HepG2 (cell line): Measurements from ENCODE around the gene MTCH2. TPM values are rescaled to one million over a fixed set of nuclear protein-coding genes. Genes with fewer than 3 reads are reported as not detected.

ENCODE experiments used
- CBFB ChIP-seq: sonication (generic); formaldehyde crosslinking; IDR thresholded peaks from 2 replicates; pipeline ENCODE4 v1.4.0; 2020; ENCODE audit warnings: missing genetic modification reagents
- CHCHD3 ChIP-seq: sonication (generic); formaldehyde crosslinking; IDR thresholded peaks from 2 replicates; pipeline ENCODE4 v1.8.0; 2022; ENCODE audit warnings: mild to moderate bottlenecking, missing genetic modification reagents, moderate library complexity
- ERF ChIP-seq: IDR thresholded peaks from 2 replicates; pipeline ENCODE4 v1.6.1; 2018; ENCODE audit warnings: missing biosample characterization, missing genetic modification reagents
- GZF1 ChIP-seq: sonication (generic); formaldehyde crosslinking; IDR thresholded peaks from 2 replicates; pipeline ENCODE4 v1.5.1; 2020; ENCODE audit warnings: mild to moderate bottlenecking, missing genetic modification reagents
- KLF9 ChIP-seq: IDR thresholded peaks from 2 replicates; pipeline ENCODE4 v1.6.1; 2016; ENCODE audit warnings: low read depth
- SATB2 ChIP-seq: sonication (generic); formaldehyde crosslinking; IDR thresholded peaks from 2 replicates; pipeline ENCODE4 v1.5.0; 2020; ENCODE audit warnings: missing genetic modification reagents
- SP5 ChIP-seq: IDR thresholded peaks from 2 replicates; pipeline ENCODE4 v1.6.1; 2016; ENCODE audit warnings: low read depth, borderline replicate concordance
- SRSF1 ChIP-seq: fragments of 200-400 bp; formaldehyde crosslinking; optimal IDR thresholded peaks from 2 replicates; pipeline ENCODE3; 2017; ENCODE audit warnings: mild to moderate bottlenecking, low read depth, low read length, moderate library complexity
- TCF12 ChIP-seq, 2 experiments: fragments of 450-650 bp in 1 of 2; sonication (generic) in 1 of 2; formaldehyde crosslinking in 1 of 2; IDR thresholded peaks; 2 replicates each; pipeline versions ENCODE4 v1.6.1 to v1.8.0; 2017 to 2022; ENCODE audit warnings: antibody characterized with exemption in 1 of 2, mild to moderate bottlenecking in 1 of 2, missing genetic modification reagents in 1 of 2, moderate library complexity in 1 of 2
- ZNF101 ChIP-seq: sonication (generic); formaldehyde crosslinking; IDR thresholded peaks from 2 replicates; pipeline ENCODE4 v1.4.0; 2020; ENCODE audit warnings: mild to moderate bottlenecking, low read depth, missing genetic modification reagents, borderline replicate concordance
- ZNF205 ChIP-seq: IDR thresholded peaks from 2 replicates; pipeline ENCODE4 v1.6.1; 2018; ENCODE audit warnings: missing biosample characterization, missing genetic modification reagents
- ZNF274 ChIP-seq: sonication (generic); formaldehyde crosslinking; IDR thresholded peaks from 2 replicates; pipeline ENCODE4 v1.5.1; 2020; ENCODE audit warnings: mild to moderate bottlenecking, missing genetic modification reagents
- ZNF773 ChIP-seq: sonication (generic); formaldehyde crosslinking; IDR thresholded peaks from 2 replicates; pipeline ENCODE4 v1.4.0; 2020; ENCODE audit warnings: missing genetic modification reagents, borderline replicate concordance
- ZZZ3 ChIP-seq: sonication (generic); formaldehyde crosslinking; IDR thresholded peaks from 2 replicates; pipeline ENCODE4 v1.4.0; 2020; ENCODE audit warnings: missing genetic modification reagents, mild to moderate bottlenecking, borderline replicate concordance
- polyA plus RNA-seq, 8 experiments: library from polyadenylated mRNA; depleted of rRNA in 3 of 8; stranded (reverse) in 7 of 8; unstranded in 1 of 8; fragments of >200 nt; fragmentation: Illumina TruSeq in 4 of 8; extraction: Trizol in 4 of 8; gene quantifications; 2 replicates each; pipeline versions ENCODE4 v1.2.1 to v1.2.3, GENCODE V29; 2011 to 2016; ENCODE audit warnings: low read depth in 4 of 8, missing spikeins in 1 of 8, mixed read lengths in 1 of 8; ENCODE audit not compliant: insufficient read depth in 1 of 8
- total RNA-seq, 5 experiments: library from RNA; depleted of rRNA; stranded (reverse); fragments of >200 nt; fragmentation: Illumina TruSeq; extraction: Trizol; gene quantifications; 2 replicates each; pipeline ENCODE4 v1.2.3, GENCODE V29; 2016; ENCODE audit warnings: low read depth in 1 of 5
- TF ChIP-seq, protein P1 (sequence below): sonication (generic); formaldehyde crosslinking; IDR thresholded peaks from 2 replicates; pipeline ENCODE4 v1.4.0; 2020; ENCODE audit warnings: missing genetic modification reagents
- TF ChIP-seq, protein P2 (sequence below): sonication (generic); formaldehyde crosslinking; IDR thresholded peaks from 2 replicates; pipeline ENCODE4 v1.9.0; 2021; ENCODE audit warnings: missing genetic modification reagents, mild to moderate bottlenecking, borderline replicate concordance
- TF ChIP-seq, protein P3 (sequence below): sonication (generic); formaldehyde crosslinking; IDR thresholded peaks from 2 replicates; pipeline ENCODE4 v1.5.1; 2020; ENCODE audit warnings: mild to moderate bottlenecking, missing genetic modification reagents, borderline replicate concordance
- TF ChIP-seq, protein P4 (sequence below): sonication (generic); formaldehyde crosslinking; IDR thresholded peaks from 2 replicates; pipeline ENCODE4 v1.4.0; 2020; ENCODE audit warnings: low read depth, mild to moderate bottlenecking, missing genetic modification reagents
- TF ChIP-seq, protein P5 (sequence below): sonication (generic); formaldehyde crosslinking; IDR thresholded peaks from 2 replicates; pipeline ENCODE4 v1.4.0; 2020; ENCODE audit warnings: missing genetic modification reagents, borderline replicate concordance

The MTCH2 gene
- total and polyA plus RNA-seq, 2 of the 13 experiments (the other 11 are each of a cell fraction or from before 2014, with no cell fraction given), result 112 to 272 TPM

DNA sequence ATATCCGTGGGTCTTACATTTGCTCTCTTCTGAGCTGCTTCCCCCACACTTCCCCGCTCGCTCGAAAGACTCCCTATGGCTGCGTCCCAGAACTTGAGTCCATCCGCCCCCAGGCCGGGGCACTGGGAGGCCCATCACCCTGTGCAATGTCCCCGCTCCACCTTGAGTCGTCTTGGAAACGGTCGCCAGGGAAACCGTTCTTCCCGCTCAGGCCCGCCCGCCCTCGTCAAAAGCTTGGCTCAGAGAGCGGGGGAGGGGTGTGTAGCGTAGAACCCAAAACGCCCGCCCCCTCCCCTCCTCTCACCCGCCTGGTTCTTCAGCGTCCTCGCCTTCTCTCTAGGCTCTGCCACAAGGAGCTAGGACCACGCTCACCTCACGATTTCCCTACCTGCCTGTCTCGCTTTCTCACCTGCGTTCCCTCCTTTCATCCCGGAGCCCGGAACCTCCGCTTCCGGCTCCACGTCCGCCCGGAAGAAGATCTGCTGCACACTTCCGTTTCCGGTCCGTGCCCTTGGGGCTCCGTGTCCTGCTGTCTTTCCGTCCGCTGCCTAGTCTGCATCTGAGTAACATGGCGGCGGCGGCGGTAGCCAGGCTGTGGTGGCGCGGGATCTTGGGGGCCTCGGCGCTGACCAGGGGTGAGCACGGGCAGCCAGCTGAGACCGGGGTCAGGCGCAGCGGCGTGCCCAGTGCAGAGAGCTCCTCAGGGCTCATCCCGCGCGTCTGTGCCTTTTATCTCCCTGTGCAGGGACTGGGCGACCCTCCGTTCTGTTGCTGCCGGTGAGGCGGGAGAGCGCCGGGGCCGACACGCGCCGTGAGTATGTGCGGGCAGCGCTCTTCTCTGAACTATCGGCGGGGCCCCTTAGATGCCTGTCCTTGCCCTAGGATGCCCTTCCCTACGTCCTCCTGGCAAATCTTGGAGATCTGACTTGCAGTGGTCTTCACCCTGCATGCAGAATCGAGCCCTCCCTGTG, 63.5 kb downstream of the MTCH2 start, which contains the start of the genes KBTBD4 and NDUFS3 (continued):
- peak; percentile 71; the same call in 1 of the 2 replicates for TF ChIP-seq ZNF274 (CRISPR knock-in tag)
- TF ChIP-seq, protein P1, sequence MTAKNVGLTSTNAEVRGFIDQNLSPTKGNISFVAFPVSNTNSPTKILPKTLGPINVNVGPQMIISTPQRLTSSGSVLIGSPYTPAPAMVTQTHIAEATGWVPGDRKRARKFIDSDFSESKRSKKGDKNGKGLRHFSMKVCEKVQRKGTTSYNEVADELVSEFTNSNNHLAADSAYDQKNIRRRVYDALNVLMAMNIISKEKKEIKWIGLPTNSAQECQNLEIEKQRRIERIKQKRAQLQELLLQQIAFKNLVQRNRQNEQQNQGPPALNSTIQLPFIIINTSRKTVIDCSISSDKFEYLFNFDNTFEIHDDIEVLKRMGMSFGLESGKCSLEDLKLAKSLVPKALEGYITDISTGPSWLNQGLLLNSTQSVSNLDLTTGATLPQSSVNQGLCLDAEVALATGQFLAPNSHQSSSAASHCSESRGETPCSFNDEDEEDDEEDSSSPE (CRISPR knock-in tag), result peak; percentile 89
- peak; percentile 96 for TF ChIP-seq ZNF205 (CRISPR knock-in tag)
- TF ChIP-seq ZNF773 (CRISPR knock-in tag), result 0 out of 2 replicates have a peak, but pooled peaks have one; percentile 41
- TF ChIP-seq GZF1, result no peak
- TF ChIP-seq KLF9, result no peak
- 0 out of 2 replicates have a peak, but pooled peaks have one; percentile 47 for TF ChIP-seq SP5 (CRISPR knock-in tag)
- TF ChIP-seq, protein P2, sequence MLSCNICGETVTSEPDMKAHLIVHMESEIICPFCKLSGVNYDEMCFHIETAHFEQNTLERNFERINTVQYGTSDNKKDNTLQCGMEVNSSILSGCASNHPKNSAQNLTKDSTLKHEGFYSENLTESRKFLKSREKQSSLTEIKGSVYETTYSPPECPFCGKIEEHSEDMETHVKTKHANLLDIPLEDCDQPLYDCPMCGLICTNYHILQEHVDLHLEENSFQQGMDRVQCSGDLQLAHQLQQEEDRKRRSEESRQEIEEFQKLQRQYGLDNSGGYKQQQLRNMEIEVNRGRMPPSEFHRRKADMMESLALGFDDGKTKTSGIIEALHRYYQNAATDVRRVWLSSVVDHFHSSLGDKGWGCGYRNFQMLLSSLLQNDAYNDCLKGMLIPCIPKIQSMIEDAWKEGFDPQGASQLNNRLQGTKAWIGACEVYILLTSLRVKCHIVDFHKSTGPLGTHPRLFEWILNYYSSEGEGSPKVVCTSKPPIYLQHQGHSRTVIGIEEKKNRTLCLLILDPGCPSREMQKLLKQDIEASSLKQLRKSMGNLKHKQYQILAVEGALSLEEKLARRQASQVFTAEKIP (CRISPR knock-in tag), result no peak
- TF ChIP-seq, protein P3, sequence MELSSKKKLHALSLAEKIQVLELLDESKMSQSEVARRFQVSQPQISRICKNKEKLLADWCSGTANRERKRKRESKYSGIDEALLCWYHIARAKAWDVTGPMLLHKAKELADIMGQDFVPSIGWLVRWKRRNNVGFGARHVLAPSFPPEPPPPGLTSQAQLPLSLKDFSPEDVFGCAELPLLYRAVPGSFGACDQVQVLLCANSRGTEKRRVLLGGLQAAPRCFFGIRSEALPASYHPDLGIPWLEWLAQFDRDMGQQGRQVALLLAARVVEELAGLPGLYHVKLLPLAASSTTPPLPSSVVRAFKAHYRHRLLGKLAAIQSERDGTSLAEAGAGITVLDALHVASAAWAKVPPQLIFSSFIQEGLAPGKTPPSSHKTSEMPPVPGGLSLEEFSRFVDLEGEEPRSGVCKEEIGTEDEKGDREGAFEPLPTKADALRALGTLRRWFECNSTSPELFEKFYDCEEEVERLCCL (CRISPR knock-in tag), result no peak
- 0 out of 2 replicates have a peak, but pooled peaks have one; percentile 38 for TF ChIP-seq SATB2
- TF ChIP-seq TCF12 (IDR thresholded peaks at IDR 0.05), result no peak
- no peak for TF ChIP-seq TCF12 (CRISPR knock-in tag; IDR thresholded peaks at IDR 0.05)
- TF ChIP-seq SRSF1, result peak; percentile 71
- TF ChIP-seq, protein P4, sequence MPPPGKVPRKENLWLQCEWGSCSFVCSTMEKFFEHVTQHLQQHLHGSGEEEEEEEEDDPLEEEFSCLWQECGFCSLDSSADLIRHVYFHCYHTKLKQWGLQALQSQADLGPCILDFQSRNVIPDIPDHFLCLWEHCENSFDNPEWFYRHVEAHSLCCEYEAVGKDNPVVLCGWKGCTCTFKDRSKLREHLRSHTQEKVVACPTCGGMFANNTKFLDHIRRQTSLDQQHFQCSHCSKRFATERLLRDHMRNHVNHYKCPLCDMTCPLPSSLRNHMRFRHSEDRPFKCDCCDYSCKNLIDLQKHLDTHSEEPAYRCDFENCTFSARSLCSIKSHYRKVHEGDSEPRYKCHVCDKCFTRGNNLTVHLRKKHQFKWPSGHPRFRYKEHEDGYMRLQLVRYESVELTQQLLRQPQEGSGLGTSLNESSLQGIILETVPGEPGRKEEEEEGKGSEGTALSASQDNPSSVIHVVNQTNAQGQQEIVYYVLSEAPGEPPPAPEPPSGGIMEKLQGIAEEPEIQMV, result peak; percentile 96
- TF ChIP-seq ERF (CRISPR knock-in tag), result peak; percentile 97
- TF ChIP-seq ZNF101 (CRISPR knock-in tag), result no peak
- TF ChIP-seq ZZZ3, result peak; percentile 93; the same call in 1 of the 2 replicates
- peak; percentile 97 for TF ChIP-seq CBFB (CRISPR knock-in tag)
- peak; percentile 62; the same call in 1 of the 2 replicates for TF ChIP-seq CHCHD3
- TF ChIP-seq, protein P5, sequence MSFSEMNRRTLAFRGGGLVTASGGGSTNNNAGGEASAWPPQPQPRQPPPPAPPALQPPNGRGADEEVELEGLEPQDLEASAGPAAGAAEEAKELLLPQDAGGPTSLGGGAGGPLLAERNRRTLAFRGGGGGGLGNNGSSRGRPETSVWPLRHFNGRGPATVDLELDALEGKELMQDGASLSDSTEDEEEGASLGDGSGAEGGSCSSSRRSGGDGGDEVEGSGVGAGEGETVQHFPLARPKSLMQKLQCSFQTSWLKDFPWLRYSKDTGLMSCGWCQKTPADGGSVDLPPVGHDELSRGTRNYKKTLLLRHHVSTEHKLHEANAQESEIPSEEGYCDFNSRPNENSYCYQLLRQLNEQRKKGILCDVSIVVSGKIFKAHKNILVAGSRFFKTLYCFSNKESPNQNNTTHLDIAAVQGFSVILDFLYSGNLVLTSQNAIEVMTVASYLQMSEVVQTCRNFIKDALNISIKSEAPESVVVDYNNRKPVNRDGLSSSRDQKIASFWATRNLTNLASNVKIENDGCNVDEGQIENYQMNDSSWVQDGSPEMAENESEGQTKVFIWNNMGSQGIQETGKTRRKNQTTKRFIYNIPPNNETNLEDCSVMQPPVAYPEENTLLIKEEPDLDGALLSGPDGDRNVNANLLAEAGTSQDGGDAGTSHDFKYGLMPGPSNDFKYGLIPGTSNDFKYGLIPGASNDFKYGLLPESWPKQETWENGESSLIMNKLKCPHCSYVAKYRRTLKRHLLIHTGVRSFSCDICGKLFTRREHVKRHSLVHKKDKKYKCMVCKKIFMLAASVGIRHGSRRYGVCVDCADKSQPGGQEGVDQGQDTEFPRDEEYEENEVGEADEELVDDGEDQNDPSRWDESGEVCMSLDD (CRISPR knock-in tag), result no peak; the same call in 1 of the 2 replicates
